NCI-H187 (cell line): ENCODE measurements around the gene TMEM62.
"Not testable (repeated sequence)": the region's sequence is repeated elsewhere in the genome, so short reads cannot be mapped to it uniquely, and the experiment has no call there.

Source experiments
- DNase-seq, 2 experiments: peaks; one replicate each; lab custom pipeline; 2025; lab: John Stamatoyannopoulos, UW

The TMEM62 gene

DNA sequence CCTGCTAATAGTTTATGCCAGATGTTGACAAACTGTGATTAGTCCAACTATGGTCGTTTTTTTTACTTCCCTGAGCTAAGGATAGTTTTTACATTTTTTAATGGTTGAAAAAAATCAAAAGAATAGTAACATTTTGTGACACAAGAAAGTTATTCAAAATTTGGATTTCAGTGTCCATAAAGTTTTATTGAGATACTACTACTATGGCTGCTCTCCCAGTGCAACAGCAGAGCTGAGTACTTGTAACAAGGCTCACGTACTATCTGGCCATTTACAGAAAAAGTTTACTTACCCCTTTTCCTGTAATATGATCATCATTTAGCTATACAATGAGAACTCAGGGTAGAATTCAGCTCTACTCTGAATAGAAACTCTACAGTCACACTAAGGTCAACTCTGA lies 11.5 kb upstream of the TMEM62 start:
- no peak for DNase-seq

DNA sequence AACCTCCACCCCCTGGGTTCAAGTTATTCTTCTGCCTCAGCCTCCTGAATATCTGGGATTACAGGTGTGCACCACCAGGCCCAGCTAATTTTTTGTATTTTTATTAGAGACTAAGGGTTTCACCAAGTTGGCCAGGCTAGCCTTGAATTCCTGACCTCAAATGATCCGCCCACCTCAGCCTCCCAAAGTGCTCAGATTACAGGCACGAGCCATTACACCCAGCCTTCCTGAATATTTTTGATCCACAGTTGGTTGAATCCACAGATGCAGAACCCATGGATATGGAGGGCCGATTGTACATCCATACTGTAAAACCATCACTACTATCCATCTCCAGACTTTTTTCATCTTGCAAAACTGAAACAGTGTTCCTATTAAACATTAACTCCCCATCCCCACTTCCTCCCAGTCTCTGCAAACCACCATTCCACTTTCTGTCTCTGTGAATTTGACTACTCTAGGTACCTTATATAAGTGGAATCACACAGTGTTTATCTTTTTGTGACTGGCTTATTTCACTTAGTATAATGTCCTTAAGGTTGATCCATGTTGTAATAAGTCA lies 8.2 kb upstream of the TMEM62 start:
- no peak for DNase-seq

DNA sequence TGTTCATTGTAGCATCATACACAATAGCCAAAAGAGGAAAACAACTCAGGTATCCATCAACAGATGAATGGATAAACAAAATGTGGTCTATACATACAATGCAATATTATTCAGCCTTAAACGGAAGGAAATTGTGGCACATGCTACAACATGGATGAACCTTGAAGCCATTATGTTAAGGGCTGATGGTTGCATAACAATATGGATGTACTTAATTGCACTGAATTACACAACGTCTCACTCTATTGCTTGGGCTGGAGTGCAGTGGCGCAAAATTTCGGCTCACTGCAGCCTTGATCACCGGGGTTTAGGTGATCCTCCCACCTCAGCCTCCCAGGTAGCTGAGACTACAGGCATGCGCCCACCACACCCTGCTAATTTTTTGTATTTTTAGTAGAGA lies 7.0 kb upstream of the TMEM62 start:
- DNase-seq: no peak

DNA sequence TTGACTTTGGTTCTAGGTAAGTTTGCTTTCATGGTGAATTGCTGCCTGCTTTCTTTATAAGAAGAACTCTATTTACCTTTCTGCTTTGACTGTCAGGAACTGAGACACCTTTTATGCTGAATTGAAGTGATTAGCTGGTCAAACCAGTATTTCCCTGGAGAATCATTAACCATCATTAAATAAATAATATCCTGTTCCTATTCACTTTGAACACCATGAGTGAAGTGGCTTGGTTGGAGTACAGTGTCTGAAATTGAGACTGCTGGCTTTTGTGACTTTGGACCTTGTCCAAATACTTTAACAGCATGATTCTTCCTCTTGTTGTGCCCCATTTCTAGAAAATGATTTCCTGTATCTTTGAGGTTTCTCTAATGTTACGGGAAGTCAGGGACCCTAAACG lies 5.6 kb upstream of the TMEM62 start:
- DNase-seq: no peak

DNA sequence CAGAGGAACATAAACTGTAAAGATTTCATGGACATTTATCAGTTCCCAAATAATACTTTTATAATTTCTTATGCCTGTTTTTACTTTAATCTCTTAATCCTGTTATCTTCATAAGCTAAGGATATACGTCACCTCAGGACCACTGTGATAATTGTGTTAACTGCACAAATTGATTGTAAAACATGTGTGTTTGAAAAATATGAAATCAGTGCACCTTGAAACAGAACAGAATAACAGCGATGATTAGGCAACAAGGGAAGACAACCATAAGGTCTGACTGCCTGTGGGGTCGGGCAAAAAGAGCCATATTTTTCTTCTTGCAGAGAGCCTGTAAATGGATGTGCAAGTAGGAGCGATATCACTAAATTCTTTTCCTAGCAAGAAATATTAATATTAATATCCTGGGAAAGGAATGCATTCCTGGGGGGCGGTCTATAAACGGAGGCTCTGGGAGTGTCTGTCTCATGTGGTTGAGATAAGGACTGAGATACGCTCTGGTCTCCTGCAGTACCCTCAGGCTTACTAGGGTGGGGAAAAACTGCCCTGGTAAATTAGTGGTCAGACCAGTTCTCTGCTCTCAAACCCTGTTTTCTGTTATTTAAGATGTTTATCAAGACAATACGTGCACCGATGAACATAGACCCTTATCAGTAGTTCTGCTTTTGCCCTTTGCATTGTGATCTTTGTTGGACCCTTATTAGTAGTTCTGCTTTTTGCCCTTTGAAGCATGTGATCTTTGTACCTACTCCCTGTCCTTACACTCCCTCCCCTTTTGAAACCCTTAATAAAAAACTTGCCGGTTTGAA lies 5.0 kb upstream of the TMEM62 start:
- not testable (repeated sequence) for DNase-seq

DNA sequence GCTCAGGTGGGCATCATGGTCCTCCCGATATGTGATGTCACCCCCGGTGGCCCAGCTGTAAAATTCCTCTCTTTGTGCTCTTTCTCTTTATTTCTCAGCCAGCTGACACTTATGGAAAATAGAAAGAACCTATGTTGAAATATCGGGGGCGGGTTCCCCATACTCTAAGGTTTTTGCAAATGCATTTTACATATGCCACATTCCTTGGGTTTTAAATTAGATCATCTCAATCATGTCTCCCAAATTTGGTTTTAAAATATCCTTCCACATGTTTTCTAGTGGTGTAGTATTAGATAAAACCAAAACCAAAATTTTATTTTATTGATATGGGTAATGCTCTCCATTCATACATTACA lies 4.4 kb upstream of the TMEM62 start:
- DNase-seq: no peak

DNA sequence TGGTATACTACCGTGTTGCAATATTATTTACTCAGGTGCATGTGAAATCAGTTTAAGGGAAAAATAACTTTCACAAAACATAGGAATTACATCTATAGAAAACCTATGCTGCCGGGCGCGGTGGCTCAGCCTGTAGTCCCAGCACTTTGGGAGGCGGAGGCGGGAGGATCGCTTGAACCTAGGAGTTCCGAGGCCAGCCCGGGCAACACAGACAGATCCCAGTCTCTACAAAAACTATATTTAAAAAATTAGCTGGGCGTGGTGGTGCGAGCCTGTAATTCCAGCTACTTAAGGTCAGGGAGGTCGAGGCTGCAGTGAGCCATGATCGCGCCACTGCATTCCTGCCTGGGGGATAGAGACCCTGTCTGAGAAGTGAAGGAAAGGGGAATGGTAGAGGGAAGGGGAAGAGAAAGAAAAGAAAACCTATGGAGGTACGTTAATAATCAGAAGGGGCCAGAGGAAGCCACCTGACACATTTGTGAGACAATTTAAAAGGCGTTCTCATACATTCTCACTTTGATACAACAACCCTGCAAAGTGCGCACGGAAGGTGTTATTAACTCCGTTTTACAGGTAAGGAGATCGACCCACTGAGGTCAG lies 456 bp upstream of the TMEM62 start:
- no peak for DNase-seq

DNA sequence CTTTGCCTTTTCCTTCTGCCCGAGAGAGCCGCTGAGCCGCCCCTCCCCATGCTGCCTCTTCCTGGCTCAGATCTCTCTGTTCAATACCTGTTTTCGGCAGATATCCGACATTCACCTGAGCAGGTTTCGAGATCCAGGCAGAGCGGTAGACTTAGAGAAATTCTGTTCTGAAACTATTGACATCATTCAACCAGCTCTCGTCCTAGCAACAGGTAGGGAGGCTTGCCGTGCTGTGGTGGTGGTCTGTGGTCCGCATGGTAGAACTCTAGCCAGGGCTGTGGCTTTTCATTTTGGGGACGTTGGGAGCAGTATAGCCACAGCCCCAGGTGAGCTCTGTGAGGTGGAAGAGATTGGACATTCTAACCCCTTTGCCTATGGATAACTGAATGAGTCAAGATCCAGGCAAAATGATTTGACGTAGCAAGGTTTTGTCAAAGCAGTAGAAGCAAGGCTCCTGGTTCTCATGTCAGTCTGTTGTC lies 810 bp downstream of the TMEM62 start:
- DNase-seq: no peak

DNA sequence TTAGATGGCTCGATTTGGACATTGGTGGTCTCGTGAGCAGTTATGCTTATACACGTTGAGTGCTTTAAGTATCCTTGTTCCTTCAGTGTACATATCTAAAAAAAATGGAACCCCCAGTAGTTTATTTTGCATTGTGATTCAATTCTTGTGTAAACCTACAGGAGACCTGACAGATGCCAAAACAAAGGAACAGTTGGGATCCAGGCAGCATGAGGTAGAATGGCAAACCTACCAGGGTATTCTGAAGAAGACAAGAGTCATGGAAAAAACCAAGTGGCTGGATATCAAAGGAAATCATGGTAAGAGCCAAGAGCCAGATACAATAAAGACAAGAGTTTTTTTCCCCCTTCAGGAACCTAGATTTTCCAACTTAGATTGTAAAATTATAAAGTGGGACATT lies 2.0 kb downstream of the TMEM62 start:
- DNase-seq: no peak

DNA sequence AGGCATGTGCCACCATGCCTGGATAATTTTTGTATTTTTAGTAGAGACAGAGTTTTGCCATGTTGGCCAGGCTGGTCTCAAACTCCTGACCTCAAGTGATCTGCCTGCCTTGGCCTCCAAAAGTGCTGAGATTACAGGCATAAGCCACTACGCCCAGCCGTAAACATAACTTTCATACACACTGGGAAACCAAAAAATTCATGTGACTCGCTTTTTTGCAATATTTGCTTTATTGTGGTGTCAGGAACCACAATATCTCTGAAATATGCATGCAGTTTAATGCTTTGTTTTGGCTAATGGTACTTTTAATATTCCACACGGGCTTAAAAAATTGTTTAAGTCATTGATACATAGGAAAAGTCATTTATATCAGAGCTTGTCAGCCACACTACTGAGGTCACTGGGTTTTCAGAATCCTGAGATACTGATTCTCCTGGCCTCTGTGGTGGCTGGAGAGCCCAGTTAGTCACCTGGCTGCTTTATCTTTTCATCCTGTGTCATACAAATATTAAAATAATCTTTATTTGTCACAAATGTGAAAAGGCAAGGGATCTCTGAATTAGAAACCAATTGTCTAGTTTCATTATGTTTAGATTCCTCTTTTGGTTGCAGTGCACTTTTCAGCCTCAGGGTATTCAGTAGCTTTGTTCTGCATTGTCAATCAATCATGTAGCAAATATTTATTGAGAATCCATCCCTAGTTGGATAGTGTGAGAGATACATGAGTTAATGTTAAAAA lies 10.0 kb downstream of the TMEM62 start:
- no peak for DNase-seq

DNA sequence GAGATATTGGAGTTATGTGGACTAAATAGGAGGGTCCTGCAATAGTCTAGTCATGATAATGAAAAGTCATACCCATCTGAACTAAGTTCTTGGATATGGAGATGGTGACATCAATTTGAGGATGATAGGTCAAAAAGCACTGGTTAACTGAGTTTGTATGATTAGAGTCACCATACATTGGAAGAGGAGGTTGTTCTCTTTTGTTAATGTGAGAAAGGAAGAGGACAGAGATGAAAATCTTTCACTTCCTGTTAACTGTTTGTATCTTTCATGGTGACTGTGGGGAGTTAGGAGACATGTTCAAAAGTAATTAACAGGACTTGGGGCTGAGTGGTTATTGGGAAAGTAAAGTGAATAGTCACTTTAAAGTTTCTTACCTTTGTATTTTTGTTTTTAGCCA lies 11.1 kb downstream of the TMEM62 start:
- no peak for DNase-seq

DNA sequence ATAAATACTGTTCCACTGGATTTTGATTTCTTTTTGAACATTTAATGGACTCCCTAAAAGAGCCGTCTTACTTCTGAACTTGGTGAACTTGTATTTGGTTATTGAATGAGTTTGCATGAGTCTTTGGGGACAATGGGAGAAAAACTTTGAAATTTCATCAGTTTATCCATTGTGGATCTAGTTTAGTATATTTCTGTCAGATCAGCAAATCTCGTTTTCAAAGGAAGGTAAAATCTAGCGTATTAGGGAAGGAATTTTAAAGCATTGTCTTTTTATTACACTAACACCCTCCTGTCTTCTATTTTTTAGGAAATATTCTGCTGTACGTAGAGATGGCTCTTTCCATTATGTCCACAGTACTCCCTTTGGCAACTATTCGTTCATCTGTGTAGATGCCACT lies 12.8 kb downstream of the TMEM62 start:
- no peak for DNase-seq

DNA sequence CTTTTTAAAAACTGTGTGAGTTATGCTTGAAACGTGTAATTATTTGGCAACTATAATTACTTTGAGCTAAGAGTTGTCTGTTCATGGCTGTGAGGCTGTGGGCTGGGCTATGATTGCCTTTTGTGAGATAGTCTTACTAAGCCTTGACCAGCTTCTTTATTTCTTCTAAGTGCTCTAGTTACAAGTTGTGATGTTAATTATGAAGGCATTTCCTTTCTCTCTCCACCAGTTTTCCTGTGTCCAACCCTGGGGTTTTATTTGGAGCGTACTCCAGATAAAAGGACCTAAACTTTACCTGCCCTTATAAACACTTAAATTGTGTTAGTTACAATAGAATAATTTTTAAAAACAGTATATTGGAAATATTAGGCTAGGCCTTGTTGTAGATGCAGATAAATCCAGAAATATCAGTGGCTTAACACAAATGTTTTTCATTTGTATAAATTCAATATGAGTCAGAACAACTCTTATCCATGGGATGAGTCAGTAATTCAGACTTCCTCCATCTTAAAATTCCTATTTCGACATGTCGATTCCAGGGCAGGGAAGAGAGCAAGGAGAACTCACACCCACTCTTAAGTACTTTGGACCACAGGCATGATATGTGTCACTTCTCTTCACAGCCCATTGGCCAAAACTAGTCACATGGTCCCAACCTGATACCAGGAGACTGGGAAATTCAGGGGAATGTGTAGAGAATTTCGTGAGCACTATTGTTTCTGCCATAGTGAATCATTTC lies 17.0 kb downstream of the TMEM62 start:
- no peak for DNase-seq

DNA sequence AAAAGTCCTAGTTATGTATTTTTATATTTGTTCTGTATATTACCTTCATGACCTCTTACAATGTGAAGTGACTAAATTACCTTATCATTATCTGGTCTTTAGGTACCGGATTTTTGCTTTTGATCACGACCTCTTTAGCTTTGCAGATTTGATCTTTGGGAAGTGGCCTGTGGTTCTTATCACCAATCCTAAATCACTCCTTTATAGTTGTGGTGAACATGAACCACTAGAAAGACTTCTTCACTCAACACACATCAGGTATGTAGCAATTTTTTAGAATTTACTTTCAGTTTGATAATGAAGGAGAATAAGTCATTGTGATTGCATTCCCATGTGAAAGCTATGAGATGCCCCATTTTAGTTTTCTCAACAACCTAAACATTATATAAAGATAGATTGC lies 18.3 kb downstream of the TMEM62 start:
- DNase-seq: no peak

DNA sequence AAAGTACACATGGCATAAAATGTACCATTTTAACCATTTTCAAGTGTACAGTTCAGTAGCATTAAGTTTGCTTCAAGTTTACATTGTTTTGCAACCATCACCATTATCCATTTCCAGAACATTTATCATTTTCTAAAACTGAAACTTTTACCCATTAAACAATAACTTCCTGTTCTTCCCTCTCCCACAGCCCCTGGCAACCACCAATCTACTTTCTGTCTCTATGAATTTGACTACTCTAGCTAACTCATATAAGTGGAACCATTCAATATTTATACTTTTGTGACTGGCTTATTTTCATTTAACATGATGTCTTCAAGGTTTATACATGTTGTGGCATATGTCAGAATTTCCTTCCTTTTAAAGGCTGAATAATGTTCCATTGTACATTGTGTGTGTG lies 19.9 kb downstream of the TMEM62 start:
- no peak for DNase-seq

DNA sequence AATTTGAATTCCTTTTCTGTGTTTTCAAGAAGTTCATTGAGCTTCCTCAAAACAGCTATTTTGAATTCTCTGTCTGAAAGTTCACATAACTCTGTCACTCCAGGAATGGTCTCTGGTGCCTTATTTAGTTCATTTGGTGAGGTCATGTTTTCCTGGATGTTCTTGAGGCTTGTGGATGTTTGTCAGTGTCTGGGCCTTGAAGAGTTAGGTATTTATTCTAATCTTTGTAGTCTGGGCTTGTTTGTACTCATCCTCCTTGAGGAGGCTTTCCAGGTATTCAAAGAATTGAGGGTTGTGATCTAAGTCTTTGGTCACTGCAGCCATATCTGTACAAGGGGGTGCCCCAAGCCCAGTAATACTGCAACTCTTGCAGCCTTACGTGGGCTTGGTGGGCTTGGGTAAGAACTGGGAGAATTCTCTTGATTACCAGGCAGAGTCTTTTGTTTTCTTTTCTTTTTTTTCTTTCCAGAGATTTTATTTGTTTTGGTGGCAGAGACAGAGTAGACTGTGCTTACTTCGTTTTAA lies 32.5 kb downstream of the TMEM62 start:
- no peak for DNase-seq

DNA sequence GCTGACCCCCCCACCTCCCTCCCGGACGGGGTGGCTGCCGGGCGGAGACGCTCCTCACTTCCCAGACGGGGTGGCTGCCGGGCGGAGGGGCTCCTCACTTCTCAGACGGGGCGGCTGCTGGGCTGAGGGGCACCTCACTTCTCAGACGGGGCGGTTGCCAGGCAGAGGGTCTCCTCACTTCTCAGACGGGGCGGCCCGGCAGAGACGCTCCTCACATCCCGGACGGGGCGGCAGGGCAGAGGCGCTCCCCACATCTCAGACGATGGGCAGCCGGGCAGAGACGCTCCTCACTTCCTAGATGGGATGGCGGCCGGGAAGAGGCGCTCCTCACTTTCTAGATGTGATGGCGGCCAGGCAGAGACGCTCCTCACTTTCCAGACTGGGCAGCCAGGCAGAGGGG lies 33.9 kb downstream of the TMEM62 start:
- not testable (repeated sequence) for DNase-seq

DNA sequence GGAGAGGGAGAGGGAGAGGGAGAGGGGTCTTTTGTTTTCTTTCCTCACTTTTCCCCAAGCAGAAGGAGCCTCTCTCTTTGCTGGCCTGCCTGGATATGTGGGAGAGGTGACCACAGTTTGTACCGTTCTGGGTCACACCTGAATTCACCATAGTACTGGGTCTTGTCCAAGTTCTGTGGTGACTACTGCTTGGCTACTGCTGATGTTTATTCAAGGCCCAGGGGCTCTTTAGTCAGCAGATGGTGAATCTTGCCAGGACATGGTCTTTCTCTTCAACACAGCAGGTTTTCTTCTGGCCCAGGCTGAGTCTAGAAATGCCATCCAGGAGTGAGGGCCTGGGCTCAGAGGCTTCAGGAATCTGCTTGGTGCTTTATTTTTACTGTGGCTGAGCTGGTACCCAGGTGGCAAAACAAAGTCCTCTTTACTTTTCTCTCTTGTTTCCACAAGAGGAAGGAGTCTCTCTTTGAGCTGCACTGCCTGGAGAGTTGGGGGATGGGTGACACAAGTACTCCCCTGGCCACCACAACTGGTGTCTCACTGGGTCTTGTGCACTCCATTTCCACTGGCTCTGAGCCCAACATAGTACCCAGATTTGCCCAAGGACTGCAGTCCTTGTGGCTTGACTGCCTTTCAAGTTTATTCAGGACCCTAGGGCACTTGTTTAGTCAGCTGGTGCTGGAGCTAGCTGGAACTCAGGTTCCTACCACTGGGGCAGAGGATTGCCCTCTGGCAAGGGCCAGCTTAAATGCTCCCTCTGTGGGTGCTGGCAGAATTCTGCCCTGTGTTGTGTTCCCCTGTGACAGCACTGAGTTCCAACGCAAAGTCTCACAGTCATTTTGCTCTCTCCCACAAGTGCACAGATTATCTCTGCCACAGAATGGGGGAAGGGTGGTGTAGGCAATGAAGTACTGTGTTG lies 35.1 kb downstream of the TMEM62 start:
- no peak for DNase-seq

DNA sequence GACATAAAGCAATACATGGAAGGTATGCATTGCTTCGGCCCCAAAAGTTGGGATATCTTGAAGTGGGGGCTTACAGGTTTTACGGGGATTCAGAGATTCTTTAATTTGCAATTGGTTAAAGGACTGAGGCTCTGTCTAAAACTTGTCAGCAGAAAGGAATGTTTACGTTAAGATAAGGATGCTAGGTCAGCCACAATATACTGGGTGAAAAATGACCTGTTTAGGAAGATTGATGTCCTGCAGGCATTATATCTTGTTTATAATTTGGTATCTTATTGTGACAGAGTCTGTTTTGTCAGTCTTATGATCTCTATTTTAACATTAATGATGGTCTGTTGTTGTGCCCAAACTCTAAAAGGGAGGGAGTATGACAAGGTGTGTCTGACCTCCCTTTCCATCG lies 36.5 kb downstream of the TMEM62 start:
- no peak for DNase-seq

DNA sequence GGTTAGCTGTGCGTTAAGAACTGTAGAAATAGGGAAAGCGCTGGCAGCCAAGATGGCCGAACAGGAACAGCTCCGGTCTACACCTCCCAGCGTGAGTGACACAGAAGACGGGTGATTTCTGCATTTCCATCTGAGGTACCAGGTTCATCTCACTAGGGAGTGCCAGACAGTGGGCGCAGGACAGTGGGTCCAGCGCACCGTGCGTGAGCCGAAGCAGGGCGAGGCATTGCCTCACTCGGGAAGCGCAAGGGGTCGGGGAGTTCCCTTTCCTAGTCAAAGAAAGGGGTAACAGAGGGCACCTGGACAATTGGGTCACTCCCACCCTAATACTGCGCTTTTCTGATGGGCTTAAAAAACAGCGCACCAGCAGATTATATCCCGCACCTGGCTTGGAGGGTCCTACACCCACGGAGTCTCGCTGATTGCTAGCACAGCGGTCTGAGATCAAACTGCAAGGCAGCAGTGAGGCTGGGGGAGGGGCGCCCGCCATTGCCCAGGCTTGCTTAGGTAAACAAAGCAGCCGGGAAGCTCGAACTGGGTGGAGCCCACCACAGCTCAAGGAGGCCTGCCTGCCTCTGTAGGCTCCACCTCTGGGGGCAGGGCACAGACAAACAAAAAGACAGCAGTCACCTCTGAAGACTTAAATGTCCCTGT lies 42.4 kb downstream of the TMEM62 start:
- DNase-seq: not testable (repeated sequence)
